ENCODE measurements around the gene SHCBP1L. TPM values are rescaled to one million over a fixed set of nuclear protein-coding genes. Genes with fewer than 3 reads are reported as not detected.

The SHCBP1L gene
- total RNA-seq, 4 donors from 2014 or later, result 1.3 TPM; not detected in 3

GRCh38 chr1:182965096-182965495 is 12.1 kb upstream of the SHCBP1L start:
- Histone ChIP-seq H3K27me3 (no peaks in the 10 kb centered on the region), H3K4me1 (peaks cover 0 to 13% (median 0%) of the 10 kb centered on the region in 4 donors), H3K9me3 (no peaks in the 10 kb centered on the region), H3K27ac (peak overlapping the region in 1 of 4 donors; percentile 58), H3K4me3 (no peak overlapping the region), H3K36me3 (no peaks in the 10 kb centered on the region)
- 69 to 88% methylated on average over 1 of the region's 1 CpG for WGBS, 2 donors
- TF ChIP-seq POLR2A (IDR thresholded peaks at IDR 0.05) (no peak), EP300 (IDR thresholded peaks at IDR 0.05) (no peak)
- TF ChIP-seq, protein P1, sequence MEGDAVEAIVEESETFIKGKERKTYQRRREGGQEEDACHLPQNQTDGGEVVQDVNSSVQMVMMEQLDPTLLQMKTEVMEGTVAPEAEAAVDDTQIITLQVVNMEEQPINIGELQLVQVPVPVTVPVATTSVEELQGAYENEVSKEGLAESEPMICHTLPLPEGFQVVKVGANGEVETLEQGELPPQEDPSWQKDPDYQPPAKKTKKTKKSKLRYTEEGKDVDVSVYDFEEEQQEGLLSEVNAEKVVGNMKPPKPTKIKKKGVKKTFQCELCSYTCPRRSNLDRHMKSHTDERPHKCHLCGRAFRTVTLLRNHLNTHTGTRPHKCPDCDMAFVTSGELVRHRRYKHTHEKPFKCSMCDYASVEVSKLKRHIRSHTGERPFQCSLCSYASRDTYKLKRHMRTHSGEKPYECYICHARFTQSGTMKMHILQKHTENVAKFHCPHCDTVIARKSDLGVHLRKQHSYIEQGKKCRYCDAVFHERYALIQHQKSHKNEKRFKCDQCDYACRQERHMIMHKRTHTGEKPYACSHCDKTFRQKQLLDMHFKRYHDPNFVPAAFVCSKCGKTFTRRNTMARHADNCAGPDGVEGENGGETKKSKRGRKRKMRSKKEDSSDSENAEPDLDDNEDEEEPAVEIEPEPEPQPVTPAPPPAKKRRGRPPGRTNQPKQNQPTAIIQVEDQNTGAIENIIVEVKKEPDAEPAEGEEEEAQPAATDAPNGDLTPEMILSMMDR (IDR thresholded peaks at IDR 0.05), result no peak
- no peak for DNase-seq (ENCODE audit: low spot score in 2 of 2)

DNA sequence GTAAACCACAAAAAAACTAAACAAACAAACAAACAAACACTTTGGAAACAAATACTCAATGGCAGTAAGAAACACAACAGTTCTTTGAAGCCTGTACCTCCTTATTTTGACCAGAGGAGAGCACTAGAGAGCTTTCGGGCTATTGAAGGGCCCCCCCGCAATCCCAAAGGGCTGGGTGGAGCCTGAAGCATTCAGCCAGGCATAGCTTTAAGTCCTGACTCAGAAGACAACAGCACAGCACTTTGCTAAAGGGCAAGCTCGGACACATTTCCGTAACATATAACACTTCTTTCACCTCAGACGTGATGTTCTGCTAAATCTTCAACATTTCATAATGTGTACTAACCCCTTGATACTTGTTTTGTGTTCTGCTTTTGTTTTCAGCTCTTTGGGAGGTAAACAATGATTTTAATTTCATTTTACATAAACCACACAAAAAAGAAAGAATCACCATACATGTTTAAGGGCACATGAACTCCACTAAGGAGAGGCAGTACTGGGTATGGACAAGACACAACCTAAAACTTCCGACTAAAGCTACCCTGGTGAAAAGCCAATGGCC is 9.7 kb upstream of the SHCBP1L start:
- TF ChIP-seq POLR2A (IDR thresholded peaks at IDR 0.05), result peak; percentile 30 to 81
- peak; percentile 61 to 97 for TF ChIP-seq EP300 (IDR thresholded peaks at IDR 0.05)
- TF ChIP-seq, protein P1 (IDR thresholded peaks at IDR 0.05), result peak; percentile 78 to 93 (median 88)
- peak; percentile 68 to 75 for DNase-seq (ENCODE audit: low spot score in 2 of 2)
- H3K4me3 ChIP-seq, result peak overlapping the region in 3 of 4 donors; percentile 4 to 35 (median 13)

DNA sequence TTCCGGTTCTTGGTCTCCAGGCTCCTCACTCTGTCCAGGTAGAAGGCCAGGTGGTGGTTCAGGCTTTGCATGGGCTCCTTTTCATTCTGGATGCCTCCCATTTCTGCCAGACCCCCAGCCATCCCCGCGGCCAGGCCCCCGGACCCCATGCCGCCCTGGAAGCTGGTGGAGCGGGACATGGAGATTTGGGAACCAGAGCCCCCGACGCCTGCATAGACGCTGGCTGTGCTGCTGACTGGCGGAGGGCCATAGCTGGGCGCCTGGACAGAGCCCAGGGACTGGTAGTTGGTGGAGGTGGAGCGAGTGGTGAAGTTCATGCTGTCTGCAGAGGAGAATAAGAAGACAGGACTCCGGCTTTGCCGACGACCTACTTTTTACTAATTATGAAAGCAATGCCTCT is 7.1 kb upstream of the SHCBP1L start:
- H3K4me1 ChIP-seq, result peaks cover 0 to 13% (median 0%) of the 10 kb centered on the region in 4 donors
- no peak for TF ChIP-seq POLR2A (IDR thresholded peaks at IDR 0.05)
- TF ChIP-seq, protein P1 (IDR thresholded peaks at IDR 0.05), result no peak
- TF ChIP-seq EP300 (IDR thresholded peaks at IDR 0.05), result no peak
- WGBS, 2 donors, result 89 to 96% methylated on average over 15 of the region's 15 CpGs

More for the DNA sequence above, 9.7 kb upstream of the SHCBP1L start:
- WGBS, 2 donors, result 4 to 5% methylated on average over 6 of the region's 6 CpGs
- peak overlapping the region; percentile 61 to 88 (median 82) for H3K27ac ChIP-seq
- peaks cover 0 to 13% (median 0%) of the 10 kb centered on the region in 4 donors for H3K4me1 ChIP-seq
- H3K27me3 ChIP-seq, result no peaks in the 10 kb centered on the region
- no peaks in the 10 kb centered on the region for H3K36me3 ChIP-seq
- H3K9me3 ChIP-seq, result no peaks in the 10 kb centered on the region

DNA sequence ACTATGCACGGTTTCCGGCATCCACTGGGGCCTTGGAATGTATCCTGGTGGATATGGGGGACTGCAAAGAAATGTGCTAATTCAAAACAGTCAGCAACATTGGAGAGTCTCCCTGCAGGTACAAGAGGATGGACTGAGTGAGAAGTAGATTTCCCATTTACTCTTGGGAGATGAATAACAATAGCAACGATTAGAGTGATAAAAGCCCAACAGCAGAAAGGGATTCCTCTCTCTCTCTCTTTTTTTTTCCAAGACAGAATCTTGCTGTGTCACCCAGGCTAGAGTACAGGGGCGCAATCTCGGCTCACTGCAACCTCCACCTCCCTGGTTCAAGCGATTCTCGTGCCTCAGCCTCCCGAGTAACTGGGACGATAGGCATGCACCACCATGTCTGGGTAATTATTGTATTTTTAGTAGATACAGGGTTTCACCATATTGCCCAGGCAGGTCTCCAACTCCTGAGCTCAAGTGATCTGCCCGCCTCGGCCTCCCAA is 5.0 kb upstream of the SHCBP1L start:
- Histone ChIP-seq H3K36me3 (no peaks in the 10 kb centered on the region), H3K27me3 (peaks cover 0 to 7% of the 10 kb centered on the region in 2 donors), H3K9me3 (no peaks in the 10 kb centered on the region), H3K27ac (no peak overlapping the region), H3K4me1 (peaks cover 0 to 10% (median 4%) of the 10 kb centered on the region in 4 donors), H3K4me3 (no peak overlapping the region)
- 88% methylated on average over 11 of the region's 11 CpGs for WGBS, 2 donors
- no peak for DNase-seq (ENCODE audit: low spot score in 2 of 2)
- no peak for TF ChIP-seq EP300 (IDR thresholded peaks at IDR 0.05)
- TF ChIP-seq POLR2A (IDR thresholded peaks at IDR 0.05), result no peak
- TF ChIP-seq, protein P1 (IDR thresholded peaks at IDR 0.05), result no peak

More for the DNA sequence above, 7.1 kb upstream of the SHCBP1L start:
- H3K36me3 ChIP-seq, result no peaks in the 10 kb centered on the region
- no peak for DNase-seq (ENCODE audit: low spot score in 2 of 2)
- no peaks in the 10 kb centered on the region for H3K27me3 ChIP-seq
- no peak overlapping the region for H3K4me3 ChIP-seq
- no peaks in the 10 kb centered on the region for H3K9me3 ChIP-seq
- no peak overlapping the region for H3K27ac ChIP-seq

DNA sequence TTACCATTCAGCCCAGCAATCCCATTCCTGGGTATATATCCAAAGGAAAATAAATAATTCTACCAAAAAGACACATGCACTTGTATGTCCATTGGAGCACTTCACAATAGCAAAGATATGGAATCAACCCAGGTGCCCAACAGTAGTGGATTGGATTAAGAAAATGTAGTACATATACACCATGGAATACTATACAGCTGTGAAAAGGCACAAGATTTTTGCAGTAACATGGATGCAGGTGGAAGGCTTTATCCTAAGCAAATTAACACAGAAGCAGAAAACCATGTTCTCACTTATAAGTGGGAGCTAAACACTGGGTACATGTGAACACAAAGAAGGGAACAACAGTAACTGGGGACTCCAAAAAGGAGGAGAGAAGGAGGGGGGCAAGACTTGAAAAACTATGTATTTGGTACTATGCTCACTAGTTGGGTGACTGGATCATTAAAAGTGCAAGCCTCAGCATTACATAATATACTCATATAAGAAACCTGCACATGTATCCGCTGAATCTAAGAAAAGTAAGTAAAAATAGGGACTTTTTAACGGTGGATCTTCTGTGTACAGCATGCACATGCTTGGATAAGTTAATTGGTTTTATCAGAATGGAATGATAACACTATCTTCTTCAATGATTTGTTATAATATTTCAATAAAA is 3.9 kb upstream of the SHCBP1L start:
- 93% methylated on average over 2 of the region's 2 CpGs for WGBS, 2 donors
- H3K9me3 ChIP-seq, result no peaks in the 10 kb centered on the region

More for the DNA sequence above, 3.9 kb upstream of the SHCBP1L start:
- Histone ChIP-seq H3K27ac (no peak overlapping the region), H3K4me3 (no peak overlapping the region), H3K36me3 (no peaks in the 10 kb centered on the region), H3K4me1 (peaks cover 0 to 12% (median 6%) of the 10 kb centered on the region in 4 donors), H3K27me3 (peaks cover 0 to 14% of the 10 kb centered on the region in 2 donors)
- no peak for TF ChIP-seq EP300 (IDR thresholded peaks at IDR 0.05)
- TF ChIP-seq POLR2A (IDR thresholded peaks at IDR 0.05), result no peak
- TF ChIP-seq, protein P1 (IDR thresholded peaks at IDR 0.05), result no peak
- no peak for DNase-seq (ENCODE audit: low spot score in 2 of 2)
